ENCODE data around the gene MRO. TPM values are rescaled to one million over a fixed set of nuclear protein-coding genes. Genes with fewer than 3 reads are reported as not detected.

The MRO gene
- total and polyA plus RNA-seq, 12 donors: 0.67 to 9.4 (median 3.3) TPM

DNA sequence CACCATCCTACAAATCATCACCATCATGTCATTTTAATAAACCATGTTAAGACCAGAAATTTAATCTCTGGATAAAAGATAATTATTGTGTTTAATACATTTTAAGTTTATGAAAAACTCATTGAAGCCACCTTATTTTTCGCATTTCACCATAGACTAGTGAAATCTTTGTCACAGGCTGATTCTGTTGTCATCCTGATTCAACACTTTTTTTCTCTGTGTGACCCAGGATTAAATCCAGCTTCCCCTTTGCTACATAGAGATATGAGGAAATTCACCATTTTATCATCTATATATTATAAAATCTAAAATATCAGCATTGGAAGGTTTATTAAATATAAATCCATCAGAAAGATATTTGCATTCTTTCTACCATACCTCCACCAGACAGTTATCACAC lies 29.2 kb upstream of the MRO start:
- no peaks in the 10 kb centered on the region for H3K36me3 ChIP-seq (replicated peaks in 1 of 2)
- WGBS, 4 donors: 66 to 91% (median 80%) methylated on average over 1 of the region's 1 CpG

GRCh38 chr18:50848061-50848551 lies 28.3 kb upstream of the MRO start:
- WGBS, 4 donors: 77 to 84% (median 80%) methylated on average over 7 of the region's 7 CpGs
- DNase-seq: no peak
- Histone ChIP-seq H3K9me3 (replicated peaks in 1 of 3) (no peaks in the 10 kb centered on the region), H3K4me3 (no peak overlapping the region), H3K27me3 (no peaks in the 10 kb centered on the region), H3K36me3 (replicated peaks in 1 of 2) (no peaks in the 10 kb centered on the region), H3K27ac (peak overlapping the region in 1 of 5 donors; percentile 62), H3K4me1 (replicated peaks in 1 of 2) (peaks cover 0 to 16% of the 10 kb centered on the region in 2 donors)
- intact Hi-C loops (cut with DNase I): no loop called here
- TF ChIP-seq, protein P1, sequence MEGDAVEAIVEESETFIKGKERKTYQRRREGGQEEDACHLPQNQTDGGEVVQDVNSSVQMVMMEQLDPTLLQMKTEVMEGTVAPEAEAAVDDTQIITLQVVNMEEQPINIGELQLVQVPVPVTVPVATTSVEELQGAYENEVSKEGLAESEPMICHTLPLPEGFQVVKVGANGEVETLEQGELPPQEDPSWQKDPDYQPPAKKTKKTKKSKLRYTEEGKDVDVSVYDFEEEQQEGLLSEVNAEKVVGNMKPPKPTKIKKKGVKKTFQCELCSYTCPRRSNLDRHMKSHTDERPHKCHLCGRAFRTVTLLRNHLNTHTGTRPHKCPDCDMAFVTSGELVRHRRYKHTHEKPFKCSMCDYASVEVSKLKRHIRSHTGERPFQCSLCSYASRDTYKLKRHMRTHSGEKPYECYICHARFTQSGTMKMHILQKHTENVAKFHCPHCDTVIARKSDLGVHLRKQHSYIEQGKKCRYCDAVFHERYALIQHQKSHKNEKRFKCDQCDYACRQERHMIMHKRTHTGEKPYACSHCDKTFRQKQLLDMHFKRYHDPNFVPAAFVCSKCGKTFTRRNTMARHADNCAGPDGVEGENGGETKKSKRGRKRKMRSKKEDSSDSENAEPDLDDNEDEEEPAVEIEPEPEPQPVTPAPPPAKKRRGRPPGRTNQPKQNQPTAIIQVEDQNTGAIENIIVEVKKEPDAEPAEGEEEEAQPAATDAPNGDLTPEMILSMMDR (IDR thresholded peaks at IDR 0.05): no peak
- no peak for TF ChIP-seq POLR2A (IDR thresholded peaks at IDR 0.05)

More for the DNA sequence above, 29.2 kb upstream of the MRO start:
- Histone ChIP-seq H3K9me3 (replicated peaks in 1 of 3) (no peaks in the 10 kb centered on the region), H3K4me3 (no peak overlapping the region), H3K27me3 (no peaks in the 10 kb centered on the region), H3K27ac (peak overlapping the region in 2 of 5 donors; percentile 62 to 69), H3K4me1 (replicated peaks in 1 of 2) (peaks cover 0 to 22% of the 10 kb centered on the region in 2 donors)
- no peak for DNase-seq
- intact Hi-C loops (cut with DNase I): no loop called here
- no peak for TF ChIP-seq POLR2A (IDR thresholded peaks at IDR 0.05)

DNA sequence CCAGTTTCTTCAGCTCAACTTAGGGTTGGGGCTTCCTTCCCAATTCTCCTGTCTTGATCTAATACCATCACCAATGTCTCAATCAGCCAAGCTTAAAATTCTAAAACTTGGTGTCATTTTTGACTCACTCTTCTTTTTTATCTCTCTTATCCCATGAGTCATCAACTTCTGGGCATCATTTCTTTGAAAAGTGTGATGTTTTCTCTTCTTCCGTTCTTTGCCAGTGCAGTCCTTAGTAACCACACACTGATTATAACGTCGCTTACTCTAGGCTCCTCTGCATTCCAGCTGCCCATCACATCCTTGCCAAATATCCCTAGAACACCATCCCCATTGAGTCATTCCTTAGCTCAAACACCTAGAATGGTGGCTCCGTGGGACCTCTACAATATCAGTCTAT lies 27.4 kb upstream of the MRO start:
- WGBS, 4 donors: 57 to 69% (median 64%) methylated on average over 4 of the region's 4 CpGs
- Histone ChIP-seq H3K36me3 (replicated peaks in 1 of 2) (no peaks in the 10 kb centered on the region), H3K27me3 (no peaks in the 10 kb centered on the region), H3K27ac (no peak overlapping the region), H3K4me1 (replicated peaks in 1 of 2) (peaks cover 0 to 15% of the 10 kb centered on the region in 2 donors), H3K4me3 (no peak overlapping the region), H3K9me3 (replicated peaks in 1 of 3) (no peaks in the 10 kb centered on the region)
- DNase-seq: peak in 2 of 7 donors; percentile 29 to 38
- TF ChIP-seq, protein P1 (IDR thresholded peaks at IDR 0.05): no peak
- no peak for TF ChIP-seq POLR2A (IDR thresholded peaks at IDR 0.05)
- intact Hi-C loops (cut with DNase I): no loop called here

DNA sequence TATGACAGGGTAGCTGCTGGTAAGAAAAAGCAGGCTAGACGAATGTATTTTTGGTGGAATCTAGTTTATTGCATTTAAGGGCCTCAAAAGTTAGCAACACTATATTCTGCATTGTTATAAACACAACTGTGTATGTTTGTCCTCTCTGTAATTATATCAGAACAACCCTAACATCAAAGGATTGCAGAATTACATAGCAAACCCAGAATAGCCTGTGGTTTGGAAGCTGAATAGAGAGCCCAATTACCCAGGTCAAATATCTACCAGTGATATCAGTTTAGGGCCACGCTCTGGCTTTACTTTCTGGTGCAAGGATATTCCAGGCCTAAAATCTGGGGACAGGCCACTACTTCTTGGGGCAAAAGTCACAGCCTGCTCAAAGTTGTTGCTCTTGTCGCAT lies 25.1 kb upstream of the MRO start:
- peaks cover 0 to 15% of the 10 kb centered on the region in 2 donors for H3K4me1 ChIP-seq (replicated peaks in 1 of 2)
- WGBS, 4 donors: 83 to 95% (median 91%) methylated on average over 3 of the region's 3 CpGs

More for the DNA sequence above, 25.1 kb upstream of the MRO start:
- Histone ChIP-seq H3K27me3 (no peaks in the 10 kb centered on the region), H3K36me3 (replicated peaks in 1 of 2) (no peaks in the 10 kb centered on the region), H3K4me3 (no peak overlapping the region), H3K9me3 (replicated peaks in 1 of 3) (no peaks in the 10 kb centered on the region), H3K27ac (no peak overlapping the region)
- TF ChIP-seq, protein P1 (IDR thresholded peaks at IDR 0.05): no peak
- TF ChIP-seq POLR2A (IDR thresholded peaks at IDR 0.05): no peak
- DNase-seq: no peak
- intact Hi-C loops (cut with DNase I): no loop called here

Data from adrenal gland (tissue), 12 donors.